PC-9 (cell line): ENCODE results near the gene ZACN.

Experiments used
- EZH2 ChIP-seq: fragments of 200-600 bp; sonication (generic); IDR thresholded peaks from 2 replicates; pipeline ENCODE4 v1.8.0; 2017; ENCODE audit warnings: antibody characterized with exemption, low read depth
- TF ChIP-seq, protein P1 (sequence below): fragments of 200-600 bp; sonication (generic); conservative IDR thresholded peaks from 2 replicates; pipeline ENCODE4 v1.6.1; 2017; ENCODE audit warnings: mixed run types, antibody characterized with exemption, mild to moderate bottlenecking, moderate library complexity

DNA sequence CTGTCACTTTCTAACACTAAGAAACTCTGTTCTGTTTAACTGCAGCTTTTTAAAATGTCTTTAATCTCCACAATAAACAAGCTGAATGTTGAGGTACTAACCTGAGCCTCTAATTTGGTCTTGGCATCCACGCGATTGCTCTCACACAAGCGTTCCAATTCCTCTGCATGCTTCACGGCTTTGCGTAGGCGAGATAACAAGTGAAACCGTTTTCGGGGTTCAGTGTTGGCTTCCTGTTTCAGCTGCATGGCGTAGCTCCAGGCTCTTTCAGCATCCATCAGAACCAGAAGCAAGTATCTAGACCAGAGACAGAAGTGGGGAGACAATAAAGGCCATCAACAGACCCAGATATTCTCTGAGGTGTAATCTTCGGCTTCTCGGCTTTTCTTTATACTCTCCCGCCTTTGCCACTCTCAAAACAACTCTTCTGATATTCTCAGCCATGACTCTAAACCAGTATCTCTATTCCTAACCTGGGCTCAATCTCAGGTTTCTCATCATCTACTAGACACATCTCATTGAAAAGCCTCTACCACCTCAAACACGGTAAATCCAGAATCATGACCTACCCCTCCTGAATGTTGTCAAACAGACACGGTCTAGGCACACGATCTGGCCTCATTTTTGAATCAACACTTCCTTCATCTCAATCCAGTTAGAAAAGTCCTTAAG lies 15.0 kb upstream of the ZACN start:
- TF ChIP-seq, protein P1, sequence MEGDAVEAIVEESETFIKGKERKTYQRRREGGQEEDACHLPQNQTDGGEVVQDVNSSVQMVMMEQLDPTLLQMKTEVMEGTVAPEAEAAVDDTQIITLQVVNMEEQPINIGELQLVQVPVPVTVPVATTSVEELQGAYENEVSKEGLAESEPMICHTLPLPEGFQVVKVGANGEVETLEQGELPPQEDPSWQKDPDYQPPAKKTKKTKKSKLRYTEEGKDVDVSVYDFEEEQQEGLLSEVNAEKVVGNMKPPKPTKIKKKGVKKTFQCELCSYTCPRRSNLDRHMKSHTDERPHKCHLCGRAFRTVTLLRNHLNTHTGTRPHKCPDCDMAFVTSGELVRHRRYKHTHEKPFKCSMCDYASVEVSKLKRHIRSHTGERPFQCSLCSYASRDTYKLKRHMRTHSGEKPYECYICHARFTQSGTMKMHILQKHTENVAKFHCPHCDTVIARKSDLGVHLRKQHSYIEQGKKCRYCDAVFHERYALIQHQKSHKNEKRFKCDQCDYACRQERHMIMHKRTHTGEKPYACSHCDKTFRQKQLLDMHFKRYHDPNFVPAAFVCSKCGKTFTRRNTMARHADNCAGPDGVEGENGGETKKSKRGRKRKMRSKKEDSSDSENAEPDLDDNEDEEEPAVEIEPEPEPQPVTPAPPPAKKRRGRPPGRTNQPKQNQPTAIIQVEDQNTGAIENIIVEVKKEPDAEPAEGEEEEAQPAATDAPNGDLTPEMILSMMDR: no peak
- TF ChIP-seq EZH2: no peak
